Adrenal gland (tissue), 12 donors: ENCODE measurements around the gene GJB4. TPM values are rescaled to one million over a fixed set of nuclear protein-coding genes. Genes with fewer than 3 reads are reported as not detected.

Experiments used
- DNase-seq, 7 donors: peaks; one replicate each; pipeline ENCODE4 v3.0.0-alpha.2; 2019 to 2020
- H3K27ac ChIP-seq, 5 donors: fragments of 200-600 bp; sonication (generic) in 4 of 5; 1 replicate in 3 of 5; 2 replicates in 2 of 5; pipeline versions ENCODE4 v1.5.1 to v1.8.0; 2016 to 2020; ENCODE audit warnings: mild to moderate bottlenecking in 1 of 5
- H3K27me3 ChIP-seq: fragments of 200-600 bp; 2 replicates; pipeline ENCODE4 v1.8.0; 2021
- H3K36me3 ChIP-seq, 2 donors: fragments of 200-600 bp; replicated peaks in 1 of 2; 1 replicate in 1 of 2; 2 replicates in 1 of 2; pipeline versions ENCODE4 v1.5.1 to v1.8.0; 2018 to 2022
- H3K4me1 ChIP-seq, 2 donors: fragments of 200-600 bp; replicated peaks in 1 of 2; 1 replicate in 1 of 2; 2 replicates in 1 of 2; pipeline versions ENCODE4 v1.5.1 to v1.8.0; 2018 to 2021
- H3K4me3 ChIP-seq, 4 donors: fragments of 200-600 bp; sonication (generic) in 3 of 4; one replicate each; pipeline ENCODE4 v1.5.1; 2016 to 2018
- H3K9me3 ChIP-seq, 3 donors: fragments of 200-600 bp; sonication (generic) in 1 of 3; replicated peaks in 1 of 3; 1 replicate in 2 of 3; 2 replicates in 1 of 3; pipeline versions ENCODE4 v1.5.1 to v1.8.0; 2016 to 2021
- CTCF ChIP-seq, 6 experiments: fragments of 450-650 bp in 4 of 6; fragments of 200-600 bp in 2 of 6; sonication (generic) in 1 of 6; IDR thresholded peaks; 1 replicate in 5 of 6; 2 replicates in 1 of 6; pipeline versions ENCODE4 v1.5.1 to v1.8.0; 2016 to 2021; ENCODE audit warnings: antibody characterized with exemption in 6 of 6, mild to moderate bottlenecking in 2 of 6, moderate library complexity in 1 of 6
- POLR2A ChIP-seq, 2 donors: fragments of 450-650 bp; IDR thresholded peaks; one replicate each; pipeline ENCODE4 v1.6.1; 2017; ENCODE audit warnings: antibody characterized with exemption in 2 of 2, mild to moderate bottlenecking in 2 of 2, moderate library complexity in 1 of 2
- WGBS, 4 donors: extraction: QIAGEN DNeasy Blood & Tissue Kit in 2 of 4; methylation state at CpG; one replicate each; pipeline versions ENCODE4 v1.1.5 to v1.1.7; 2013 to 2017; 5-methylcytosine and 5-hydroxymethylcytosine counted together
- intact Hi-C, 2 donors: fragments of 100-400 bp; cut with DNase I; formaldehyde crosslinking; loops; one replicate each; pipeline versions ENCODE4 v1.14.1 to v1.15.0; 2022 to 2023
- polyA plus RNA-seq, 3 donors: library from polyadenylated mRNA; stranded (reverse); fragments of 200-250 nt in 2 of 3; fragments of 350-450 nt in 1 of 3; fragmentation: Illumina TruSeq in 1 of 3; extraction: RNeasy Lipid Tissue Mini Kit (QIAGEN cat#74804) in 1 of 3; gene quantifications; one replicate each; pipeline ENCODE4 v1.2.3, GENCODE V29; 2013 to 2014
- total RNA-seq, 9 donors: library from RNA; depleted of rRNA in 4 of 9; stranded (reverse); fragments of >200 nt in 4 of 9; fragments of 120-200 nt in 1 of 9; fragmentation: NEBNext Ultra II Directional in 1 of 9; extraction: Animal tissue kit (Norgen Biotek cat#: 25700) in 1 of 9; gene quantifications; one replicate each; pipeline versions ENCODE4 v1.1.0 to v1.2.4, GENCODE V29; 2013 to 2023
- donor health status: healthy with polysubstance abuse.
- donor health status: Bipolar disorder and iron deficiency.
- donor health status: DM: yes; HTN: yes; CAD: no.
- donor health status: DM: no; HTN: no; CAD: no.
- donor health status: DM: no; HTN: no; CAD: no.
- donor health status: DM: yes; HTN: yes; CAD: no.

GJB4 gene
- total and polyA plus RNA-seq, 12 donors = not detected

DNA sequence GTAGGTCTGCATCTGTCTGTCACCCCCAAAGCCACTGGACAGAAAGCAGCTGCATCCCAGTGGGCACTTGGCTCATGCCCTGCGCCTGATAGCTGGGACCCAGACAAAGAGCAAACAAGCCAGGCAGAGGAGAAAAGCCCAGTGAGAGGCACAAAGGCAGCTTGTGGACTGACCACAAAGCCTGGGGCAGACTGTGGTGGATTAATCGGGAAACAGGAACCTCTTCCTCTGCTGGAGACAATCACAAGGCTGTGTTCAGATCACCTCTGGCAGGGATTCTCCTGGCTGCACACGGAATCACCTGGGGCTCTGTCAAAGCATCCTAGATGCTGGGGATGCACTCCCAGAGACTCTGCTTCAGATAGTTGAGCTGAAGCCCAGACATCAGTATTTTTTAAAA lies 19.9 kb upstream of the GJB4 start:
- 45 to 57% (median 47%) methylated on average over 3 of the region's 3 CpGs for WGBS, 4 donors
- Histone ChIP-seq H3K4me3 (no peak overlapping the region), H3K27me3 (no peaks in the 10 kb centered on the region), H3K27ac (no peak overlapping the region), H3K36me3 (no peaks in the 10 kb centered on the region), H3K9me3 (no peaks in the 10 kb centered on the region), H3K4me1 (no peaks in the 10 kb centered on the region)
- TF ChIP-seq CTCF (IDR thresholded peaks at IDR 0.05) (no peak), POLR2A (IDR thresholded peaks at IDR 0.05) (no peak)
- intact Hi-C loops = no loop called here
- no peak for DNase-seq

DNA sequence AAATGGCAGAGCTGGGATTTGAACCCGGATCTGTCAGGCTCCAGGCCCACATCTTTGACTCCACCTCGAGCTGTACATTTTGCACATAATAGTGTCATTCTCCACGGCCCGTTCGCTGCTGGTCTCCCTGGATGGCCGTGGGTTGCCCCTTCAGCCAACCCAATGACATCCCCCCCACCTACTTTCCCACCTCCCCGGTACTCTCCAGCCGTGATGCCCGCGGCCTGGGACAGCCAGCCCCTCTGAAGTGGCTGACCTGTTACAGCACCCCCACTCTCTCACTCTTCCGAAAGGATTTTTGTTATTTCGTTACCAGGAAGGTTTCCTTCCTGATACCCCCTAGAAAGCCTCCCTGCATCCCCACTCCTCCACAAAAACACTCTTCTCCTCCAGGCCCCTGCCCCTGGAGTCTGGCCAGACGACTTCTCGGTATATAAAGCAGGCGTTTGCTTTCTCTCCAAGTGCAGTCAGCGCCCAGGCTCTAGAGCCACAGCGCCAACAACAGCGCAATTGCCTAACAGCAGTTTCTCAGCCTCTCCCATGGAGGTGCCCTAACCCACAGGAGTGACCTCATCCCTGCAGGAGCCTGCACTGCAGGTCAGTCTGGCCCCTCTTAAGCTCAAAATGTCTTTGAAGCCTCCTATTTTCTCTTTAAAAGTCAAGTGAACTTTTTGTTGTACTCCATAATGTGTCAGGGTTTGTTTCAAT lies 19.2 kb upstream of the GJB4 start:
- Histone ChIP-seq H3K36me3 (no peaks in the 10 kb centered on the region), H3K4me1 (no peaks in the 10 kb centered on the region), H3K4me3 (no peak overlapping the region), H3K27me3 (no peaks in the 10 kb centered on the region), H3K9me3 (no peaks in the 10 kb centered on the region), H3K27ac (no peak overlapping the region)
- WGBS, 4 donors = 63 to 74% (median 65%) methylated on average over 18 of the region's 18 CpGs
- no peak for DNase-seq
- intact Hi-C loops = no loop called here
- TF ChIP-seq POLR2A (IDR thresholded peaks at IDR 0.05) (no peak), CTCF (IDR thresholded peaks at IDR 0.05) (no peak)

GRCh38 chr1:34742667-34743270 lies 16.8 kb upstream of the GJB4 start:
- H3K36me3 ChIP-seq = no peaks in the 10 kb centered on the region
- H3K27me3 ChIP-seq = no peaks in the 10 kb centered on the region
- peak; percentile 67 to 86 (median 80) for DNase-seq
- no peak overlapping the region for H3K4me3 ChIP-seq
- no peak overlapping the region for H3K27ac ChIP-seq
- WGBS, 4 donors = 10 to 32% (median 16%) methylated on average over 4 to 16 of the region's 16 CpGs
- TF ChIP-seq POLR2A (IDR thresholded peaks at IDR 0.05) = no peak
- TF ChIP-seq CTCF (IDR thresholded peaks at IDR 0.05) = peak; percentile 69 to 97 (median 88)
- no peaks in the 10 kb centered on the region for H3K9me3 ChIP-seq
- H3K4me1 ChIP-seq = no peaks in the 10 kb centered on the region
- intact Hi-C loops = no loop called here

DNA sequence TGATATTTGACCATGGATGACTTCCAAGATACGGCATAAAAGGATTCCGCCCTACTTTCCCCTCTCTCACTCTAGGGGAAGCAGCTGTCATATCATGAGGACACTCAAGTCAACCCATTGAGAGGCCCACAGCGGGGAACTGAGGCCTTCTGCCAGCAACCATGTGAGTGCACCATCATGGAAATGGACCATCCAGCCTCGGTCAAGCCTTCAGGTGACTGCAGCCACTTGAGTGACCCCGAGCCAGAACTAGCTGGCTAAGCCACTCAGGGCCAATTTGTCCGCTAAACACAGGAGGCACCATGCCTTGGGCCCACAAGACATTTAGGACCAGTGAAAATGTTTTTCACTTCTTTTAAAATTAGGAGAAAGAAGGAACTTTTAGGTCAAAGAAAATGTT lies 15.8 kb upstream of the GJB4 start:
- H3K9me3 ChIP-seq = no peaks in the 10 kb centered on the region
- no peak overlapping the region for H3K4me3 ChIP-seq
- no peak overlapping the region for H3K27ac ChIP-seq
- intact Hi-C loops = no loop called here
- 79 to 86% (median 83%) methylated on average over 6 of the region's 6 CpGs for WGBS, 4 donors
- TF ChIP-seq CTCF (IDR thresholded peaks at IDR 0.05) (no peak), POLR2A (IDR thresholded peaks at IDR 0.05) (no peak)
- no peaks in the 10 kb centered on the region for H3K36me3 ChIP-seq
- DNase-seq = no peak
- no peaks in the 10 kb centered on the region for H3K4me1 ChIP-seq
- no peaks in the 10 kb centered on the region for H3K27me3 ChIP-seq
